DND-41 (cell line): Measurements from ENCODE around the gene ZNF750.

ENCODE experiments used
- ATAC-seq: fragments of 200-7000 bp; cut with Tn5 transposase; 3 replicates; pipeline ENCODE4 v1.9.1; 2021; ENCODE audit warnings: low read depth; ENCODE audit not compliant: insufficient read depth
- DNase-seq: peaks from one replicate; pipeline ENCODE4 v3.0.0-alpha.2; 2020
- H2AFZ ChIP-seq: 2 replicates; pipeline ENCODE4 v1.6.0; 2012; ENCODE audit warnings: low read depth, low read length
- H3K27ac ChIP-seq: 2 replicates; pipeline ENCODE4 v1.5.1; 2012; ENCODE audit warnings: low read length, inconsistent platforms
- H3K27me3 ChIP-seq: fragments of 200-600 bp; sonication (generic); 2 replicates; pipeline ENCODE4 v1.6.0; 2012; ENCODE audit warnings: low read length, mild to moderate bottlenecking, inconsistent platforms; ENCODE audit not compliant: insufficient read depth, poor library complexity
- H3K36me3 ChIP-seq: 2 replicates; pipeline ENCODE4 v1.5.1; 2012; ENCODE audit warnings: low read length, inconsistent platforms; ENCODE audit not compliant: insufficient read depth
- H3K4me1 ChIP-seq: 2 replicates; pipeline ENCODE4 v1.5.1; 2012; ENCODE audit warnings: mild to moderate bottlenecking, low read length; ENCODE audit not compliant: insufficient read depth
- H3K4me2 ChIP-seq: 2 replicates; pipeline ENCODE4 v1.6.0; 2012; ENCODE audit warnings: mild to moderate bottlenecking, moderate library complexity, low read length, inconsistent platforms; ENCODE audit not compliant: insufficient read depth
- H3K4me3 ChIP-seq, 2 experiments: fragments of 200-600 bp in 1 of 2; shearing (Covaris generic) in 1 of 2; 2 replicates each; pipeline ENCODE4 v1.5.1; 2012 to 2016; ENCODE audit warnings: inconsistent platforms in 2 of 2, low read length in 2 of 2, mild to moderate bottlenecking in 2 of 2, low read depth in 1 of 2, moderate library complexity in 1 of 2
- H3K79me2 ChIP-seq: 2 replicates; pipeline ENCODE4 v1.6.0; 2012; ENCODE audit warnings: low read length, inconsistent platforms; ENCODE audit not compliant: insufficient read depth
- H3K9ac ChIP-seq: 2 replicates; pipeline ENCODE4 v1.6.0; 2012; ENCODE audit warnings: low read depth, mild to moderate bottlenecking, inconsistent platforms, low read length, moderate library complexity
- H3K9me3 ChIP-seq: 2 replicates; pipeline ENCODE4 v1.5.1; 2012; ENCODE audit warnings: low read length, moderate library complexity, mild to moderate bottlenecking, inconsistent platforms; ENCODE audit not compliant: insufficient read depth, severe bottlenecking
- H4K20me1 ChIP-seq: 2 replicates; pipeline ENCODE4 v1.6.0; 2012; ENCODE audit warnings: low read length; ENCODE audit not compliant: insufficient read depth
- CTCF ChIP-seq: IDR thresholded peaks from 2 replicates; pipeline ENCODE4 v1.5.1; 2012; ENCODE audit warnings: borderline replicate concordance, low read length, moderate library complexity, mild to moderate bottlenecking; ENCODE audit not compliant: poor library complexity, severe bottlenecking; ENCODE audit errors: extremely low read depth
- EZH2 ChIP-seq: IDR thresholded peaks from 3 replicates; pipeline ENCODE4 v1.6.1; 2012; ENCODE audit warnings: borderline replicate concordance, low read depth, mild to moderate bottlenecking, moderate library complexity, low read length, inconsistent platforms; ENCODE audit not compliant: severe bottlenecking

The ZNF750 gene

GRCh38 chr17:82803606-82804005 lies 36.2 kb downstream of the ZNF750 start:
- Histone ChIP-seq H4K20me1 (peaks cover 37% of the 10 kb centered on the region), H3K36me3 (peaks cover 72% of the 10 kb centered on the region)
- no peak for TF ChIP-seq EZH2
- no peak for TF ChIP-seq CTCF

GRCh38 chr17:82803185-82803584 lies 36.6 kb downstream of the ZNF750 start:
- peaks cover 49% of the 10 kb centered on the region for H3K79me2 ChIP-seq

More at GRCh38 chr17:82803606-82804005, 36.2 kb downstream of the ZNF750 start:
- DNase-seq = no peak
- no peak overlapping the region for H2AFZ ChIP-seq
- peaks cover 49% of the 10 kb centered on the region for H3K79me2 ChIP-seq
- H3K4me2 ChIP-seq = no peak overlapping the region
- ATAC-seq = no peak
- no peaks in the 10 kb centered on the region for H3K4me1 ChIP-seq
- H3K27ac ChIP-seq = peak overlapping the region; percentile 34; the same call in 1 of the 2 replicates
- H3K27me3 ChIP-seq = no peaks in the 10 kb centered on the region
- peaks cover 4% of the 10 kb centered on the region for H3K9me3 ChIP-seq
- no peak overlapping the region for H3K9ac ChIP-seq
- no peak overlapping the region for H3K4me3 ChIP-seq

DNA sequence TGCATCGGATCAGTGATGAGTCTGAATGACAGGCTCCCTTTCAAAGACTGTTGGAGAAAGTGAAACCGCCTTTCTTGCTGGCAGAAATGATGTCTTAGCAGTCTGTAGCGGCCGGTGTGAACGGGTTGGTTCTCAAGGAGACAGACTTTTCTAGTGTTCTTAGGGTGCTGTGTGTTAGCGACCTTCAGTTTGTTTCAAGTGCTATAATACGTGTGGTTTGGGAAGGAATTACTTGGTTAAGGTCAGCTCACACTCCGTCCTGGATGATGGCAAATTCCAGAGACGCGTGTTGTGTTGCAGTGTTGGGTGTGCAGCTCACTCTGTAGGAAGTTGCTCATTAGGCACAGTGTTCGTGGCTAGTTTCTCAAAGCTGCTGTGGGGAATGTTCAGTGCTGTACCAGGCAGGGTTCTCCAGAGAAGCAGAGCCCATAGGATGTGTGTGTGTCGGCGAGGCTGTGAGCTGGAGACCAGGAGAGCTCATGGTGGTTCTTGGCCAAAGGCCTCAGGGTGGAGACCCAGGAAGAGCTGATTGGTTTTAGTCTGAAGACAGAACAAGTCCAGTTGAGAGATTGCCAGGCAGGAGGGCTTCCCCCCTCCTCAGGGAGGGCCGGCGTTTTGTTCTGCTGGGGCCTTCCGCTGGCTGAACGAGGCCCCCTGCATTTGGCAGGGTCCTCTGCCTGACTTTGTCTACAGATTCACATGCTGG lies 37.6 kb downstream of the ZNF750 start:
- Histone ChIP-seq H4K20me1 (peaks cover 37% of the 10 kb centered on the region), H3K27ac (peak overlapping the region; percentile 3; the same call in 1 of the 2 replicates), H3K36me3 (peaks cover 66% of the 10 kb centered on the region), H3K9me3 (peaks cover 4% of the 10 kb centered on the region), H3K4me1 (no peaks in the 10 kb centered on the region), H3K4me2 (no peak overlapping the region), H3K79me2 (peaks cover 49% of the 10 kb centered on the region), H3K27me3 (no peaks in the 10 kb centered on the region), H3K4me3 (no peak overlapping the region), H2AFZ (no peak overlapping the region), H3K9ac (no peak overlapping the region)
- DNase-seq (no peak), ATAC-seq (no peak)
- TF ChIP-seq EZH2 (no peak), CTCF (no peak)

More at GRCh38 chr17:82803185-82803584, 36.6 kb downstream of the ZNF750 start:
- peaks cover 37% of the 10 kb centered on the region for H4K20me1 ChIP-seq
- no peak overlapping the region for H2AFZ ChIP-seq
- no peak for ATAC-seq
- H3K9me3 ChIP-seq = peaks cover 4% of the 10 kb centered on the region
- H3K36me3 ChIP-seq = peaks cover 74% of the 10 kb centered on the region
- TF ChIP-seq CTCF (no peak), EZH2 (no peak)
- H3K9ac ChIP-seq = no peak overlapping the region
- H3K27ac ChIP-seq = peak overlapping the region; percentile 34
- H3K27me3 ChIP-seq = no peaks in the 10 kb centered on the region
- H3K4me2 ChIP-seq = no peak overlapping the region
- H3K4me3 ChIP-seq = no peak overlapping the region
- no peaks in the 10 kb centered on the region for H3K4me1 ChIP-seq
- no peak for DNase-seq
